ENCODE measurements around the gene MRPL23.

- TF ChIP-seq CTCF (IDR thresholded peaks at IDR 0.05) (no peak), POLR2A (IDR thresholded peaks at IDR 0.05) (no peak)
Observed at GRCh38 chr11:1990872-1991578, 43.9 kb downstream of the MRPL23 start.
